Activated T-cell treated with anti-CD3 and anti-CD28 coated beads, Interleukin-2, amount 50 U/mL, for 72 hours (primary cell): Measurements from ENCODE around the gene FRMD6. TPM values are rescaled to one million over a fixed set of nuclear protein-coding genes. Genes with fewer than 3 reads are reported as not detected.
"Not testable (repeated sequence)": the region's sequence is repeated elsewhere in the genome, so short reads cannot be mapped to it uniquely, and the experiment has no call there.

ENCODE experiments used
- ATAC-seq, 2 donors: fragments of 150-1000 bp; cut with Tn5 transposase; replicated peaks in 1 of 2; 2 replicates each; pipeline ENCODE4 v1.10.0; 2021; ENCODE audit warnings: moderate library complexity in 2 of 2, mild to moderate bottlenecking in 1 of 2
- DNase-seq, 2 donors: peaks; one replicate each; pipeline ENCODE4 v3.0.0; 2021 to 2022; ENCODE audit warnings: mixed read lengths in 1 of 2
- H3K27ac Mint-ChIP-seq: one replicate; pipeline ENCODE4 v1.8.0; 2022; ENCODE audit warnings: mild to moderate bottlenecking, moderate library complexity, mixed read lengths
- H3K27me3 Mint-ChIP-seq: one replicate; pipeline ENCODE4 v1.8.0; 2022; ENCODE audit warnings: low read depth, mixed read lengths
- H3K36me3 Mint-ChIP-seq, 2 donors: one replicate each; pipeline ENCODE4 v1.8.0; 2022; ENCODE audit warnings: mixed read lengths in 2 of 2, mild to moderate bottlenecking in 1 of 2; ENCODE audit not compliant: insufficient read depth in 2 of 2
- H3K4me1 Mint-ChIP-seq: one replicate; pipeline ENCODE4 v1.8.0; 2022; ENCODE audit warnings: low read depth, mixed read lengths
- H3K4me3 Mint-ChIP-seq, 2 donors: one replicate each; pipeline ENCODE4 v1.8.0; 2022; ENCODE audit warnings: mild to moderate bottlenecking in 2 of 2, mixed read lengths in 2 of 2, moderate library complexity in 2 of 2
- H3K9me3 Mint-ChIP-seq, 2 donors: one replicate each; pipeline ENCODE4 v1.8.0; 2022; ENCODE audit warnings: mixed read lengths in 2 of 2
- total RNA-seq, 2 donors: library from RNA; stranded (reverse); gene quantifications; one replicate each; pipeline ENCODE4 v1.2.3, GENCODE V29; 2022

FRMD6 gene
- total RNA-seq, 2 donors from 2014 or later, result 6.5 to 7.7 TPM

DNA sequence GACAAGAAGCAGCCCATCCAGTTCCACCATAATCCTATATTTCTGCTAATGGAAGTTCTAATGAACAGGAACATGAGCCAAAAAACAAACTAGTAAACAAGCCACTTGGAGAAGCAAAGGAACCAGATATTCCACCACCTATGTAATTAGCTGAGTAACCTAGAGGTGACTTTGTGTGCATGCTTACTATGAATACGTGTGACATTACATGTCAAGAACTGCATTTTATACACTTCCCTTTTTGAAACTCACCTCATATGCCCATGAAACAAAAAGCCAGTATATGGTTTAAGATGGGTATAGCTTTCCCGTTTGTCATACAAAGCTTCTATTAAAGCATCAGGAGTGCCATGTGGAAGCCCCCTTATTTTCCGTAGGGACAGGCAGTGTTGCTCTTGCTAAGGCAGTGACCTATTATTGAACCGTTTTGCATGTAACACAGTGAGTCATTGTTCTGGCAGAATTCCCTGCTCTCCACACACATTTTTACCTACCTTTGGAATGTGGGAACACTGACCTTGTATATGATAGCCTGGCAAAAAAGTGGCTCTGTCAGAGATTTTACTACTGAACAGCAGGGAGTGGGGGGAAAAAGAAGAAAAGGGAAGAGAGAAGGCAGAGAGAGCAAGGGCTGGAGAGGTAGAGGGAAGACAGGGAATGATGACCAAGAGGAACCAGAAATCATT is 34.8 kb upstream of the FRMD6 start:
- Mint-ChIP-seq H3K4me1 (peaks cover 21% of the 10 kb centered on the region), H3K27ac (no peak overlapping the region), H3K9me3 (no peaks in the 10 kb centered on the region), H3K36me3 (no peaks in the 10 kb centered on the region), H3K4me3 (no peak overlapping the region), H3K27me3 (no peaks in the 10 kb centered on the region)
- DNase-seq (no peak), ATAC-seq (no peak)

DNA sequence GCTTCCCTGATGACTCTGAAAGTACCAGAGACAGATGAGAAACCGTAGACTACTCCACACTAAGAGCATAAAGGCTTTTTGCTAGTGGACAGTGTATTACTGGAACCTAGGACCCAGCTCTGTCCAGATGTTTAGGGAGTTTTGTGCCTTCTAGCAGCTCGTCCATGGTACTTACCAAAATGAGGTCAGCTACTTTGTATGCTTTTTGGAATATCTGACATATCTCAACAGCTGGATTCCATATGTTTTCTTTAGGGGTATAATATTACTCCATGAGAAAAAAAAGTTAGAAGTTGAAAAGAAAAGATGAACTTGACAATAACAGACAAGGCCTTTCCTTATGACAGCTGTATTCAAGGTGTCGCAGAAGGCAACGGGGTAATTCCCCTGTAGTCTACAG is 32.1 kb upstream of the FRMD6 start:
- no peak for DNase-seq
- Mint-ChIP-seq H3K9me3 (peaks cover 0 to 4% of the 10 kb centered on the region in 2 donors), H3K4me1 (peaks cover 6% of the 10 kb centered on the region), H3K36me3 (no peaks in the 10 kb centered on the region), H3K4me3 (no peak overlapping the region), H3K27me3 (peaks cover 6% of the 10 kb centered on the region), H3K27ac (no peak overlapping the region)
- ATAC-seq, result no peak

DNA sequence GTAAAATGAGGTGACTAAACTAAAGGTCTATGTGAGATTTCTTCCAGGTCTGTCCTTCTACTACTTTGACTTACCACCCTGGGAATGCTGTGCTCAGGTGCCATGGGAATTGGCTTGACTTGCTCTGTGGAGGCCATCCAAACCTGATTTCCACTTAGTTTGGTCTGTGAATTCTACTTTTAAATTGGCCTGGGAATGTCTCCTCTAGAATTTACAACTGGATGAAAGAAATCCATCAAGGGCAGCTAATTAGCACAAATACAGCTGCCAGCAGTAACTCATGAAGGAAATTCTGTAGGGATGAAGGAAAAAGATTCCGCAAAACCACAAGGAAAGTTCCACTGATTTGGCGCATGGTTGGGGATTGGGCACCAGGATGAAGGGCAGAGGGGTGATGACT is 31.7 kb upstream of the FRMD6 start:
- peaks cover 0 to 4% of the 10 kb centered on the region in 2 donors for H3K9me3 Mint-ChIP-seq
- H3K27me3 Mint-ChIP-seq, result peaks cover 6% of the 10 kb centered on the region
- ATAC-seq (no peak), DNase-seq (no peak)
- no peak overlapping the region for H3K27ac Mint-ChIP-seq
- no peak overlapping the region for H3K4me3 Mint-ChIP-seq
- H3K4me1 Mint-ChIP-seq, result peaks cover 3% of the 10 kb centered on the region
- H3K36me3 Mint-ChIP-seq, result no peaks in the 10 kb centered on the region

DNA sequence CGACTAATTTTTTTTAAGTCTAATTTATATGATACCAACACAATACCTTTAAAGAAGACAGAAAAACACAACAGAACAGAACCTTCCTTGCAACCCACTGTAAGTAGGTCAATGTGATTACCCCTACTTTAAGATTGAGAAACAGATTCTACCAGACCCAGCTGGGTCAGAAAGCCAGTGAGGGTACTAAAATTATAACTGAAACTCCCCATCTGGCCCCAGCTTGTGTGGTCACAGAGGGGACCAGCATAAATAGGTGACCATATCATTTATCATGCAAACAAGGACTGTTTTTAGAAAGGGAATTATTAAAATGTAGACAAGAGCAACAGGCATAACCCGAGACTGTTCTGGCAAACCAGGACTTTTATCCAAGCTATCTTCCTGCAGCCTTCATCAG is 30.1 kb upstream of the FRMD6 start:
- peaks cover 6% of the 10 kb centered on the region for H3K27me3 Mint-ChIP-seq

DNA sequence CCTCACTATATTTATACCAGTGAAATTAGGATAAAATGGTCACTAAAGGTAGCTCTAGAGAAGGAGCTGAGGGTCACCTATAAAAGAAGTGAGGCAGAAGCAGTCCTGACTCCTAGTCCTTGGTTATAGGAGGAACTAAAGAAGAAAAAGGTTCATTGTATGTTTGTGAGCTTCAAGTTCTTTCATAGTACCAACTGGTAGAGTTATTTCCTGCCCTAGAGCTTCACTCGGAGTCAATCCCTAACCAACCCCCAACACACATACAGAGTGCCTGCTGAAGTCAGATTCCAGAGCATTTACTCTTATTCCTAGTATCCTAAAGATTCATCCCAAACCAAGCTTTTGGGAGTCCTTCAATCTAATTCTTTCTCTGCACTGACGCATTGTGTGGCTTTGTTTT is 29.3 kb upstream of the FRMD6 start:
- DNase-seq (no peak), ATAC-seq (no peak)
- no peak overlapping the region for H3K4me3 Mint-ChIP-seq
- peaks cover 25% of the 10 kb centered on the region for H3K4me1 Mint-ChIP-seq
- no peaks in the 10 kb centered on the region for H3K36me3 Mint-ChIP-seq
- peaks cover 6% of the 10 kb centered on the region for H3K27me3 Mint-ChIP-seq
- peaks cover 0 to 4% of the 10 kb centered on the region in 2 donors for H3K9me3 Mint-ChIP-seq
- no peak overlapping the region for H3K27ac Mint-ChIP-seq

More for the DNA sequence above, 30.1 kb upstream of the FRMD6 start:
- DNase-seq (no peak), ATAC-seq (no peak)
- Mint-ChIP-seq H3K4me3 (no peak overlapping the region), H3K36me3 (no peaks in the 10 kb centered on the region), H3K4me1 (peaks cover 18% of the 10 kb centered on the region), H3K27ac (no peak overlapping the region), H3K9me3 (peaks cover 0 to 4% of the 10 kb centered on the region in 2 donors)

DNA sequence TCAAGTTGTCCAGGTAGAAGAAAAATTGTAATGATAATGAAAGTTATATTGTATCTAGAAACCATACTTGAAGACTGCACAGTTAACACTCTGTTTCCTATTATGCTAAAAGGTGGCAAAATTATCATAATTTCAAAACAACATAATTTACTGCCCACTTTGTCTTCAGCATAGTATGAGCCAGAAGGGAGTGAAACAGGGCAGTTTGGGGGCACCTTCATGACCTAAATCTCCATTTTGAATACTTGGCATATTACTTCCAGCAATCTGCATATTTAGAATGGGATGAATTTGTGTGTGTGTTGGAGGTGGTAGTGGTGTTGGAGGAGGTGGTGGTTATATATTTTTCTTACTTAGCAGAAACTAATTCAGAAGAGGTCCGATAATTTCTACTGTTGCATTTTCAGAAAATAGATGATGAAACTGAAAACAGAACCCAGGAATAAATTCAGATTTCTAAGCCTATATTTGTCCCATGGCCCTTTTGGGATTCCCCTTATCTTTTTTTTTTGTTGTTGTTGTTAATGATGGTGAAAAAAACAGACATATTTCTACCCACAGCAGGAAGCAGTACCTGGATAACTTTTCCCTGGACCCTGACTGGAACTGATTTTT is 26.6 kb upstream of the FRMD6 start:
- no peak for ATAC-seq
- peaks cover 0 to 5% of the 10 kb centered on the region in 2 donors for H3K9me3 Mint-ChIP-seq
- peaks cover 30% of the 10 kb centered on the region for H3K4me1 Mint-ChIP-seq
- no peaks in the 10 kb centered on the region for H3K36me3 Mint-ChIP-seq
- H3K4me3 Mint-ChIP-seq, result no peak overlapping the region
- H3K27ac Mint-ChIP-seq, result no peak overlapping the region
- peaks cover 6% of the 10 kb centered on the region for H3K27me3 Mint-ChIP-seq
- no peak for DNase-seq

DNA sequence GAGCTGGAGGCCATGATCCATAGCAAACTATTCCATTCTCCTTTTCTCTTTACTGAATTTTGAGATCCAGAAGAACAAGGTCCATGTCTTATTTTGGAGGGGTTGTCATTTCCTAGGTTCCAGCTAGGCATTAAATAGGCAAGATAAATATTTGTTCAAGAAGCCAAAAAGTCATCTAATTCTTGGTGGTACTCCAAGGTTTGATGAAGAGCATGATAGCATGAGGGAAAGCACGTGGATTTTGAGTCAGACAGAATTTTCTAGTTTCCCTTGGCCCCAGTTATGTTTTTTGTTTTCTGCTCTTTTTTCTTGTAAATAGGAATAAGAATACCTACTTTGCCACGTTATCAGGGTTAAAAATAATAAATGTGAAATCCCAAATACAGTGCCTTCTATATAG is 25.5 kb upstream of the FRMD6 start:
- peaks cover 6% of the 10 kb centered on the region for H3K27me3 Mint-ChIP-seq
- H3K4me3 Mint-ChIP-seq, result no peak overlapping the region
- H3K9me3 Mint-ChIP-seq, result peaks cover 0 to 5% of the 10 kb centered on the region in 2 donors
- ATAC-seq (no peak), DNase-seq (no peak)
- H3K36me3 Mint-ChIP-seq, result no peaks in the 10 kb centered on the region
- H3K4me1 Mint-ChIP-seq, result peaks cover 37% of the 10 kb centered on the region
- H3K27ac Mint-ChIP-seq, result no peak overlapping the region

DNA sequence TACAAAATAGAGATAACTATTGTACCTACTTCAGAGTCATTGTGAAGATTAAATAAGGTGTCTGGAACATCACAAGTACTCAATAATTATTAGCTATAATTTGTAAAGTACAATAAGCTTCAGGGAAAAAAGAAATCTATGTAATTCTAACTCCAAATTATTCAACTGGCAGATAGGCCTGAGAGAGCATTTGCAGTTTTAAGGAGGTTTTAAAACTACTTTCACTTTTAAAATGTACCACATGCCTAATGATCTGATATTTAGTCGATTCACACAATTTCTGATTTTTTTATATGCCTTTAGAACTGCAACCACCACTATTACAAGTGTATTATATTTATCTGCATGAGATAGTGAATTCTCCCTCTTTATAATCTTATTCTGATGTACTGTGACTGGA is 24.9 kb upstream of the FRMD6 start:
- ATAC-seq, result no peak
- no peak overlapping the region for H3K27ac Mint-ChIP-seq
- no peak overlapping the region for H3K4me3 Mint-ChIP-seq
- no peaks in the 10 kb centered on the region for H3K36me3 Mint-ChIP-seq
- DNase-seq, result no peak
- peaks cover 43% of the 10 kb centered on the region for H3K4me1 Mint-ChIP-seq
- peaks cover 6% of the 10 kb centered on the region for H3K27me3 Mint-ChIP-seq
- H3K9me3 Mint-ChIP-seq, result peaks cover 0 to 5% of the 10 kb centered on the region in 2 donors

DNA sequence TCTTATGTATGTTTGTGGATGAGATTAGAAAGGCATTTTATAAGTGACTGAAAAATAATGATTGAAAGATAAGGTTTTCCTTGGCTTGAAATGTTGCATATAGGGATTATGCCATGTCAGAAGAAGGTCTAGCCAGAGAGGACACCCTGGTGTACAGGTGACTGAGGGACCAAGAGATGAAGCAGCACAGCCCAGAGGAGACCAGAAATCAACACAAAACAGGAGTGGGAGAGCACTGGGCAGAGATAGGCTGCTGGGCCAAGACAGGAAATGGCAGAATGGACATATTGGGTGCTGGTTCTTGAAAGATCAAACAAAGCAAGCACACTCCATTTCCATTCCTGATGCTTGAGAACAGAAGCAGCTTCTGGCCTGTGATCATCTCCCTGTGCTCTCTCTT is 24.4 kb upstream of the FRMD6 start:
- H3K4me3 Mint-ChIP-seq, result no peak overlapping the region
- peaks cover 6% of the 10 kb centered on the region for H3K27me3 Mint-ChIP-seq
- ATAC-seq (no peak), DNase-seq (no peak)
- H3K9me3 Mint-ChIP-seq, result peaks cover 0 to 5% of the 10 kb centered on the region in 2 donors
- H3K36me3 Mint-ChIP-seq, result no peaks in the 10 kb centered on the region
- H3K27ac Mint-ChIP-seq, result no peak overlapping the region
- H3K4me1 Mint-ChIP-seq, result peaks cover 48% of the 10 kb centered on the region

DNA sequence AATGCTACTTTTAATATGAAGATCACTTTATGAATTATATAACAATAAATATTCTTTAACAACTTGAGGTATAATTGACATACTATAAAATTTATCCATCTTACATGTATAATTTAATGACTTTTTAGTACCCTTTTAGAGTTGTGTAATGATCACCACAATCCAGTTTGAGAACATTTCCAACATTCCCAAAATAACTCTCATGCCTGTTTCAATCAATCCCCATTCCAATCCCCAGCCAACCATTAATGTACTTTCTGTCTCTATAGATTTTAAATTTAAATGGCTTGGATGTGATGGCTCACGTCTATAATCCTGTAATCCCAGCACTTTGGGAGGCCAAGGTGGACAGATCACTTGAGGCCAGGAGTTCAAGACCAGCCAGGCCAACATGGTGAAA is 23.5 kb upstream of the FRMD6 start:
- Mint-ChIP-seq H3K36me3 (no peaks in the 10 kb centered on the region), H3K27me3 (peaks cover 6% of the 10 kb centered on the region), H3K4me3 (no peak overlapping the region), H3K9me3 (peaks cover 0 to 5% of the 10 kb centered on the region in 2 donors), H3K4me1 (peaks cover 48% of the 10 kb centered on the region), H3K27ac (no peak overlapping the region)
- no peak for ATAC-seq
- no peak for DNase-seq

DNA sequence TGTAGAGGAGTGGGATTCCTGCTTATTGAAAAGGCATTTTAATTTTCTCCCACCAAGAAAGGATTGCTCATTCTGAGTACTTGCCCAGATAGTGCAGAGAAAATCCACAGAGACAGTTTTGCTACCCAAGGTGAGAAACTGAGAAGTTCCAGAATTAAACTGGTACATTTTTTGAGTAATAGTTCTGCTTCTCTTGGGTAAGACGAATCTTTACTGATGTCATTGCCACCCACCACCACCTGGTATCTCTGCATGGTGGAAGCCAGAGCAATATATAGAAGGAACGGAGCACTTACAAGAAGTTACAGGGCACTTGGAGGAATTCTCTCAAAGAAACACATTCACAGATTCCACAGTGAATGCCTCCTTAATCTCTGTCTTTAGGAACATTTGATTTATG is 20.7 kb upstream of the FRMD6 start:
- Mint-ChIP-seq H3K4me3 (peak overlapping the region in 1 of 2 donors; percentile 4), H3K9me3 (peaks cover 0 to 1% of the 10 kb centered on the region in 2 donors), H3K4me1 (peaks cover 36% of the 10 kb centered on the region), H3K27me3 (no peaks in the 10 kb centered on the region), H3K27ac (no peak overlapping the region), H3K36me3 (no peaks in the 10 kb centered on the region)
- ATAC-seq, result peak; percentile 84 to 91
- DNase-seq, result peak; percentile 10 to 23

DNA sequence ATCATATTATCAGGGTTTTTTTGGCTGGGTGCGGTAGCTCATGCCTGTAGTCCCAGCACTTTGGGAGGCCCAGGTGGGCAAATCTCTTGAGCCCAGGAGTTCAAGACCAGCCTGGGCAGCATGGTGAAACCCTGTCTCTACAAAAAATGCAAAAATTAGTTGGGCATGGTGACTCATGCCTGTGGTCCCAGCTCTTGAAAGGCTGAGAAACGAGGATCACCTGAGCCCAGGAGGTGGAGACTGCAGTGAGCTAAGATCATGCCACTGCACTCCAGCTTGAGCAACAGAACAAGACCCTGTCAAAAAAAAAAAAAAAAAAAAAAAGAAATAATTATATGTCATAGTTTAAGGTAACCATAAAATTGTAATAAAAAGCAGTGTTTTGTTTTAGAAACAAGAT is 18.4 kb upstream of the FRMD6 start:
- H3K36me3 Mint-ChIP-seq, ATAC-seq, H3K27ac Mint-ChIP-seq, H3K9me3 Mint-ChIP-seq, H3K4me3 Mint-ChIP-seq, H3K27me3 Mint-ChIP-seq, DNase-seq: not testable (repeated sequence)
- H3K4me1 Mint-ChIP-seq, result peaks cover 19% of the 10 kb centered on the region

DNA sequence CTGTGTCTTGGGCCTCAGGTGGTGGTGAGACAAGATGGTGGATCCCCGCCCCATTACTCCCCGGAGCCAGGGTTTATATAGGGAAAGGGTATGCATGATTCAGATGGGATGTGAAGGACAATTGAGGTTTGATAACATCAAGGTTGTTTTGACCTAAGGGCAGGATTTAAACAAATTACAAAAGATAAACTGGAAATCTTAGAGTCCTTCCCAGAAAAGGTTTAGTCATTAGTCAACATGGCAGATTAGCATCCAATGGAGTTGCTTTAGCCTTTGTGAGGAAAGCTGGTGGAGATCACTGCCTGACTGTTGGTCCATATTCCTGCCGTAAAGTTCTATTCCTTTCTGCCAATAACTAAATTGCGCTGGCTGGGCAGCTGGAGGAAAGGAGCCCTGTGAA is 15.6 kb upstream of the FRMD6 start:
- DNase-seq, result no peak
- no peak overlapping the region for H3K27ac Mint-ChIP-seq
- no peaks in the 10 kb centered on the region for H3K36me3 Mint-ChIP-seq
- ATAC-seq, result no peak
- peaks cover 6% of the 10 kb centered on the region for H3K27me3 Mint-ChIP-seq
- peaks cover 12% of the 10 kb centered on the region for H3K4me1 Mint-ChIP-seq
- H3K4me3 Mint-ChIP-seq, result no peak overlapping the region
- no peaks in the 10 kb centered on the region for H3K9me3 Mint-ChIP-seq
